IMR-90 (cell line): ENCODE results near the gene VDAC1. TPM values are rescaled to one million over a fixed set of nuclear protein-coding genes. Genes with fewer than 3 reads are reported as not detected.

Experiments
- ATAC-seq: fragments of 200-7000 bp; cut with Tn5 transposase; 2 replicates; pipeline ENCODE4 v1.9.1; 2020; ENCODE audit warnings: low read depth, mild to moderate bottlenecking, moderate library complexity
- BruUV-seq: library from RNA; stranded (reverse); fragments of 400-500 nt; replicated peaks from 2 replicates; lab custom pipeline; 2021; lab: Mats Ljungman, UMichigan
- CTCF ChIA-PET: fragments of 300-600 bp; formaldehyde crosslinking; extraction: SDS; loops from one replicate; lab custom pipeline; 2021; ENCODE audit warnings: antibody characterized with exemption; lab: Yijun Ruan, JAX
- POLR2A ChIA-PET: fragments of 300-600 bp; sonication (Branson Sonifier 250); formaldehyde crosslinking; loops from one replicate; lab custom pipeline; 2022; ENCODE audit warnings: antibody characterized with exemption; ENCODE audit not compliant: unreplicated experiment; lab: Charles Lee
- DNase-seq: peaks from one replicate; pipeline ENCODE4 v3.0.0; 2013
- H2AFZ ChIP-seq: replicated peaks from 2 replicates; pipeline ENCODE3; 2013; ENCODE audit warnings: low read length, mild to moderate bottlenecking; ENCODE audit not compliant: poor library complexity
- H2AK5ac ChIP-seq: 2 replicates; pipeline ENCODE4 v1.6.1; 2013; ENCODE audit warnings: low read depth, low read length, inconsistent platforms
- H2AK9ac ChIP-seq: replicated peaks from 2 replicates; pipeline ENCODE3; 2013; ENCODE audit warnings: mild to moderate bottlenecking, low read depth, low read length, moderate library complexity; ENCODE audit not compliant: poor library complexity
- H2BK120ac ChIP-seq: 2 replicates; pipeline ENCODE4 v1.6.1; 2013; ENCODE audit warnings: low read depth, low read length, inconsistent platforms
- H2BK15ac ChIP-seq: 3 replicates; pipeline ENCODE4 v1.6.1; 2013; ENCODE audit warnings: low read depth, low read length, inconsistent platforms
- H2BK20ac ChIP-seq: 2 replicates; pipeline ENCODE4 v1.6.1; 2013; ENCODE audit warnings: low read depth, mild to moderate bottlenecking, inconsistent platforms, low read length, moderate library complexity
- H2BK5ac ChIP-seq: 2 replicates; pipeline ENCODE4 v1.6.1; 2013; ENCODE audit warnings: mild to moderate bottlenecking, low read depth, low read length, inconsistent platforms; ENCODE audit not compliant: poor library complexity, severe bottlenecking
- H3K14ac ChIP-seq: replicated peaks from 2 replicates; pipeline ENCODE4 v1.6.1; 2013; ENCODE audit warnings: low read depth, low read length, inconsistent platforms
- H3K18ac ChIP-seq: 2 replicates; pipeline ENCODE4 v1.6.1; 2013; ENCODE audit warnings: low read depth, low read length, control low read depth
- H3K23ac ChIP-seq: 2 replicates; pipeline ENCODE4 v1.6.1; 2013; ENCODE audit warnings: low read depth, low read length, inconsistent platforms
- H3K27ac ChIP-seq: 2 replicates; pipeline ENCODE4 v1.5.1; 2013; ENCODE audit warnings: mild to moderate bottlenecking, control low read depth, low read length; ENCODE audit not compliant: insufficient read depth
- H3K27me3 ChIP-seq: 2 replicates; pipeline ENCODE4 v1.6.1; 2013; ENCODE audit warnings: low read length; ENCODE audit not compliant: control insufficient read depth, insufficient read depth
- H3K36me3 ChIP-seq: 2 replicates; pipeline ENCODE4 v1.6.1; 2013; ENCODE audit warnings: low read length, mixed read lengths; ENCODE audit not compliant: control insufficient read depth, insufficient read depth
- H3K4ac ChIP-seq: 2 replicates; pipeline ENCODE4 v1.6.1; 2013; ENCODE audit warnings: low read depth, low read length, inconsistent platforms
- H3K4me1 ChIP-seq: 2 replicates; pipeline ENCODE4 v1.6.1; 2013; ENCODE audit warnings: low read length, mixed read lengths; ENCODE audit not compliant: control insufficient read depth, insufficient read depth
- H3K4me2 ChIP-seq: 2 replicates; pipeline ENCODE4 v1.6.1; 2013; ENCODE audit warnings: low read depth, mild to moderate bottlenecking, control low read depth, low read length, moderate library complexity
- H3K4me3 ChIP-seq: 2 replicates; pipeline ENCODE4 v1.5.1; 2013; ENCODE audit warnings: low read depth, mild to moderate bottlenecking, control low read depth, low read length, moderate library complexity; ENCODE audit not compliant: insufficient read depth
- H3K56ac ChIP-seq: 2 replicates; pipeline ENCODE4 v1.6.1; 2013; ENCODE audit warnings: low read length, inconsistent platforms; ENCODE audit not compliant: insufficient read depth; ENCODE audit errors: extremely low read depth
- H3K79me1 ChIP-seq, 2 experiments: 2 replicates each; pipeline ENCODE4 v1.6.1; 2013; ENCODE audit warnings: low read length in 2 of 2, inconsistent platforms in 1 of 2, low read depth in 1 of 2
- H3K9ac ChIP-seq: 2 replicates; pipeline ENCODE4 v1.6.1; 2013; ENCODE audit warnings: low read depth, low read length, control low read depth
- H3K9me1 ChIP-seq: 2 replicates; pipeline ENCODE4 v1.6.1; 2013; ENCODE audit warnings: low read length, inconsistent platforms; ENCODE audit not compliant: insufficient read depth
- H3K9me3 ChIP-seq: 2 replicates; pipeline ENCODE4 v1.6.1; 2013; ENCODE audit warnings: low read length; ENCODE audit not compliant: control insufficient read depth, insufficient read depth
- H4K20me1 ChIP-seq: 2 replicates; pipeline ENCODE4 v1.6.1; 2013; ENCODE audit warnings: low read length, inconsistent platforms; ENCODE audit not compliant: insufficient read depth
- H4K5ac ChIP-seq: 2 replicates; pipeline ENCODE4 v1.6.1; 2013; ENCODE audit warnings: mild to moderate bottlenecking, low read depth, low read length, control low read depth
- H4K8ac ChIP-seq, 2 experiments: 2 replicates each; pipeline ENCODE4 v1.6.1; 2013; ENCODE audit warnings: low read depth in 2 of 2, low read length in 2 of 2, control low read depth in 1 of 2, inconsistent platforms in 1 of 2
- H4K91ac ChIP-seq: 2 replicates; pipeline ENCODE4 v1.6.1; 2013; ENCODE audit warnings: low read depth, low read length, inconsistent platforms; ENCODE audit not compliant: insufficient read depth
- FOS ChIP-seq: fragments of 150-350 bp; IDR thresholded peaks from 2 replicates; pipeline ENCODE4 v1.6.1; 2016; ENCODE audit warnings: low read depth, low read length
- SMC3 ChIP-seq: fragments of 150-350 bp; IDR thresholded peaks from 2 replicates; pipeline ENCODE4 v1.6.1; 2016; ENCODE audit warnings: low read depth, mild to moderate bottlenecking, antibody characterized with exemption, low read length, moderate library complexity
- WGBS, 2 experiments: methylation state at CpG; one replicate each; pipeline versions ENCODE4 v1.1.5 to v1.1.7; 2013; ENCODE audit warnings: missing lambda C conversion rate in 2 of 2; ENCODE audit not compliant: insufficient read length in 1 of 2; ENCODE audit errors: extremely low coverage in 2 of 2; 5-methylcytosine and 5-hydroxymethylcytosine counted together
- dilution Hi-C: fragments of 300-500 bp; cut with HindIII; formaldehyde crosslinking; loops from one replicate; pipeline ENCODE4 v1.14.3; 2018; ENCODE audit warnings: low sequenced_read_pairs; ENCODE audit not compliant: unreplicated experiment
- in situ Hi-C: fragments of 300-500 bp; cut with MboI; formaldehyde crosslinking; loops from 3 replicates; pipeline ENCODE4 v1.14.3; 2019; ENCODE audit warnings: low sequenced_read_pairs, inconsistent platforms, mixed read lengths
- intact Hi-C: fragments of 100-400 bp; cut with micrococcal nuclease; formaldehyde crosslinking; loops from 2 replicates; pipeline ENCODE4 v1.10.0; 2022
- polyA plus RNA-seq, 3 experiments: library from polyadenylated mRNA; depleted of rRNA; stranded (reverse); fragments of >200 nt; gene quantifications; 2 replicates each; pipeline ENCODE4 v1.2.3, GENCODE V29; 2012; ENCODE audit warnings: low replicate concordance in 1 of 3
- total RNA-seq: library from RNA; depleted of rRNA; stranded (reverse); fragments of >200 nt; gene quantifications from 2 replicates; pipeline ENCODE4 v1.2.3, GENCODE V29; 2012

The VDAC1 gene
- total and polyA plus RNA-seq, 2 of the 4 experiments (the other 2 are of a cell fraction): 289 to 365 TPM

DNA sequence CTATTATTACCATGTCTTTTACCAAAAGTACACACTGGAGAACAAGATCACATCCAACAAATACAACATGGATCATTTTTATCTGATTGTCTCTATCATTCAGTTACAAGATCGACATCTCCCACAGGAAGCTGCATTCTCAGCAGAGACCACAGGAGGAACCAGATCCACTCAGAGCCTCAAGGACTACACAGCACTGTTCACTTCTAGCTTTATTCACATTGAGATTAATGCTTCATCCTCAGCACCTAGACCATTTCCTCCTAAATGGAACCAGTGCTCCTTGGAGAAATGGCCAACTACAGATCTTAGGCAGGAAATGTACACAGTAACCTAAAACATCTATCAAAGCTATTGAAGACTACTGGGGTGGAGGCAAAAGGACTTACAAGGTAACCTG, 23.1 kb downstream of the VDAC1 start:
- H2AK5ac ChIP-seq: no peak overlapping the region
- peaks cover 43% of the 10 kb centered on the region for H3K36me3 ChIP-seq
- WGBS, 2 experiments: 100% methylated on average over 1 of the region's 1 CpG; no CpG with 5 or more reads in 1 of the 2 experiments
- ChIA-PET CTCF (interaction anchor here (0.6 kb wide), 1 partner anchor 878 kb away, joined by 3 read pairs; no protein-coding TSS in a partner anchor), POLR2A (no interaction called here)
- H3K56ac ChIP-seq: no peak overlapping the region
- H2AK9ac ChIP-seq: no peak overlapping the region
- no peak overlapping the region for H3K9ac ChIP-seq
- H3K27me3 ChIP-seq: no peaks in the 10 kb centered on the region
- no peak overlapping the region for H3K4me2 ChIP-seq
- H2BK20ac ChIP-seq: no peak overlapping the region
- no peak overlapping the region for H3K18ac ChIP-seq
- intact Hi-C loops (no loop called here), in situ Hi-C loops (no loop called here), dilution Hi-C loops (no loop called here)
- no peak overlapping the region for H3K4ac ChIP-seq
- H3K9me3 ChIP-seq: no peaks in the 10 kb centered on the region
- H2BK15ac ChIP-seq: no peak overlapping the region
- H4K5ac ChIP-seq: no peak overlapping the region
- H3K79me1 ChIP-seq: peaks cover 41 to 64% of the 10 kb centered on the region in 2 experiments
- H4K91ac ChIP-seq: no peak overlapping the region
- no peak overlapping the region for H3K23ac ChIP-seq
- H4K8ac ChIP-seq: no peak overlapping the region
- H2BK5ac ChIP-seq: no peak overlapping the region
- TF ChIP-seq FOS: no peak
- no peak for TF ChIP-seq SMC3
- H3K4me1 ChIP-seq: peaks cover 10% of the 10 kb centered on the region
- DNase-seq (no peak), ATAC-seq (no peak)
- H3K14ac ChIP-seq: no peak overlapping the region
- H2BK120ac ChIP-seq: no peak overlapping the region
- H4K20me1 ChIP-seq: peaks cover 40% of the 10 kb centered on the region
- BruUV-seq: no TSS peak
- H3K4me3 ChIP-seq: no peak overlapping the region
- no peak overlapping the region for H2AFZ ChIP-seq
- H3K27ac ChIP-seq: no peak overlapping the region
- peaks cover 8% of the 10 kb centered on the region; the same call in 1 of the 2 replicates for H3K9me1 ChIP-seq
